ENCODE results near the gene CGNL1. TPM values are rescaled to one million over a fixed set of nuclear protein-coding genes. Genes with fewer than 3 reads are reported as not detected.

CGNL1 gene
- polyA plus RNA-seq, 3 donors from 2014 or later: not detected

- DNase-seq: no peak
- Mint-ChIP-seq H3K27me3 (ENCODE audit: low read depth in 3 of 3) (peaks cover 0 to 14% (median 9%) of the 10 kb centered on the region in 3 donors), H3K27ac (no peak overlapping the region), H3K4me1 (no peaks in the 10 kb centered on the region), H3K36me3 (no peaks in the 10 kb centered on the region), H3K9me3 (no peaks in the 10 kb centered on the region), H3K4me3 (no peak overlapping the region)
Observed at GRCh38 chr15:57476533-57476975, 100.2 kb downstream of the CGNL1 start.

GRCh38 chr15:57477736-57478522 lies 101.6 kb downstream of the CGNL1 start:
- H3K27ac Mint-ChIP-seq: no peak overlapping the region
- no peaks in the 10 kb centered on the region for H3K4me1 Mint-ChIP-seq
- peaks cover 0 to 16% (median 7%) of the 10 kb centered on the region in 3 donors for H3K27me3 Mint-ChIP-seq (ENCODE audit: low read depth in 3 of 3)
- H3K36me3 Mint-ChIP-seq: no peaks in the 10 kb centered on the region
- DNase-seq: no peak
- H3K4me3 Mint-ChIP-seq: no peak overlapping the region
- no peaks in the 10 kb centered on the region for H3K9me3 Mint-ChIP-seq

GRCh38 chr15:57479005-57479404 lies 102.7 kb downstream of the CGNL1 start:
- Mint-ChIP-seq H3K27me3 (ENCODE audit: low read depth in 3 of 3) (peaks cover 0 to 16% (median 7%) of the 10 kb centered on the region in 3 donors), H3K4me3 (no peak overlapping the region), H3K4me1 (no peaks in the 10 kb centered on the region), H3K9me3 (no peaks in the 10 kb centered on the region), H3K36me3 (no peaks in the 10 kb centered on the region), H3K27ac (no peak overlapping the region)
- no peak for DNase-seq

DNA sequence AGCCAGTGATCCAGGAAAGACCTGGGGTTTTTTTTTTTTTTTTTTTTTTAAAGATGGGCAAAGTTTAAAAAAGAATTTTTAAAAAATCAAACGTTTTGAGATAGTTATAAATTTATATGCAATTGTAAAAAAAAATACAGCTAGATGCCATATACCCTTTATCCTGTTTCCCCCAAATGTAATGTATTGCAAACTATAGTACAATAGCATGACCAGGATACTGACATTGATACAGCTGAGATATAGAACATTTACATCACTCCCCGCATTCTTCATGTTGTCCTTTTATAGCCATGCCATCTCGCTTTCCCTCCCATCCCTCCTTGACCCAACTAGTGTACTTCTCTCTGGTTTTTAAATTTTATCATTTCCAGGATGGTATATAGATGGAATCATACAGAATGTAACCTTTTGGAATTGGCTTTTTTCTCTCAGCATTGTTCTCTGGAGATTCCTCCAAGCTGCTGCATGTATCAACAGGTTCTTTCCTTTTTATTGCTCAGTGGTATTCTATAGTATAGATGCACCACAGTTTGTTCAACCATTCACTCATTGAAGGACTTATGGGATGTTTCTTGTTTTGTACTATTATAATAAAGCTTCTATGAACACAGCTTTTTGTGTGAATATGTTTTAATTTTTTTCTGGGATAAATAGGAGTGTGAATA lies 104.9 kb downstream of the CGNL1 start:
- Mint-ChIP-seq H3K36me3 (no peaks in the 10 kb centered on the region), H3K27me3 (ENCODE audit: low read depth in 3 of 3) (peaks cover 2 to 12% (median 4%) of the 10 kb centered on the region in 3 donors), H3K27ac (no peak overlapping the region)

DNA sequence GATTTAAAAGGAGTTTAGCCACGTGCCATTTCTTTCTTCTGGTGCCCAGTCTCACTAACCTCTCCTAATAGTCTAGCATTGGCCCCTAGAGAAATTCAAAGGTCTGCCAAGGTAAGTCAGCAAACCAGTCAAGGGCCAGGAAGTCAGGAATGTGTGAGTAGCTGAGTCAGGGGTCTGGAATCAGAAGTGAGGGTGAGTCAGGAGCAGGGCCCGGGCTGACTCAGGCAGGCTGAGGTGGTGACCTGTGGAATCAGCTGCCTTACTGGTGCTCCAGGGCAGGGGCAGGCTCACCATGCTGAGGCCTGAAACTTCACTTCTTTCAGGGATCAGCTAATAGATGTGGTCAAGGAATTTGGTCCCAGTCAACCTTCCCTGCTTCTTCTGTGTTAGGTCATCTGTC lies 109.6 kb downstream of the CGNL1 start:
- no peak overlapping the region for H3K4me3 Mint-ChIP-seq
- no peaks in the 10 kb centered on the region for H3K9me3 Mint-ChIP-seq
- peaks cover 4 to 8% (median 7%) of the 10 kb centered on the region in 3 donors for H3K27me3 Mint-ChIP-seq (ENCODE audit: low read depth in 3 of 3)
- H3K36me3 Mint-ChIP-seq: no peaks in the 10 kb centered on the region
- no peaks in the 10 kb centered on the region for H3K4me1 Mint-ChIP-seq
- H3K27ac Mint-ChIP-seq: no peak overlapping the region
- no peak for DNase-seq

More for the DNA sequence above, 104.9 kb downstream of the CGNL1 start:
- Mint-ChIP-seq H3K9me3 (no peaks in the 10 kb centered on the region), H3K4me1 (no peaks in the 10 kb centered on the region), H3K4me3 (no peak overlapping the region)
- no peak for DNase-seq

DNA sequence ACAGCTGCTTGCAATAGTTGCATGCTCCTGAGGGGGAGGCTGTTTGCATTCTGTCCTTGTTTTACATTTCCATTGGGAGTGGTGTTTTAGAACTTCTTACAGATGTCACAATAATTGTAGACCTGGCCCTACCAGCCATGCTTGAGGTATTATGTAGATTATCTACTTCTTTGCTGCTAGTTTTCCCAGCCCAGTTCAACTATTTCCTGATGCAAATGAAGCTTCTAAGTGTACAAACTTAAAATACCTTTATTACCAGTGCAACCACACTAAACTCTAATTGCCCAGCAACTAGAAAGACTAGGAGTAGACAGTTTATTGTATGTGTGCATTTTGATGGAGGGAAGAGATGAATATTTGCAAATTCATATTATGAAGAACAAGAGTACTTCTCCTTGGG lies 110.5 kb downstream of the CGNL1 start:
- no peak overlapping the region for H3K27ac Mint-ChIP-seq
- H3K27me3 Mint-ChIP-seq (ENCODE audit: low read depth in 3 of 3): peaks cover 4 to 10% (median 7%) of the 10 kb centered on the region in 3 donors
- no peaks in the 10 kb centered on the region for H3K36me3 Mint-ChIP-seq
- H3K9me3 Mint-ChIP-seq: no peaks in the 10 kb centered on the region
- H3K4me3 Mint-ChIP-seq: no peak overlapping the region
- H3K4me1 Mint-ChIP-seq: no peaks in the 10 kb centered on the region
- no peak for DNase-seq

DNA sequence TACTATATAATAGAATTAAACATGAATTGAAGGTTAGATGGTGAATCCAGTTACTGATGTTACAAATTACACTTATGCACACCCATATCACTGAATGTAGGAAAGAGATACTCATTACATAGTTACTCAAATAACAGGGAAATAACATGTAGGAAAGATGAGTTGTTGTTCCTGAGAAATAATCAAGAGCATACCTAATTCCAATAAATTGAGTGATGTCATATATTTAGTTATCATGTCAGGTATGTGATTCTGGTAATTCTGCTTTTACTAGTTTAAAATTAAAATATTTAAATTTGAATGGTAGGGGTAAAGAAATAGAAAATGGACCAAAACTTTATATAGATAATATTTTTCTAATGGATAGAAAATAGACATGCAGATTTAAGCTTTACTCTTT lies 112.8 kb downstream of the CGNL1 start:
- Mint-ChIP-seq H3K4me3 (no peak overlapping the region), H3K36me3 (no peaks in the 10 kb centered on the region), H3K9me3 (no peaks in the 10 kb centered on the region), H3K27ac (no peak overlapping the region), H3K4me1 (no peaks in the 10 kb centered on the region), H3K27me3 (ENCODE audit: low read depth in 3 of 3) (peaks cover 4 to 7% (median 7%) of the 10 kb centered on the region in 3 donors)
- no peak for DNase-seq

DNA sequence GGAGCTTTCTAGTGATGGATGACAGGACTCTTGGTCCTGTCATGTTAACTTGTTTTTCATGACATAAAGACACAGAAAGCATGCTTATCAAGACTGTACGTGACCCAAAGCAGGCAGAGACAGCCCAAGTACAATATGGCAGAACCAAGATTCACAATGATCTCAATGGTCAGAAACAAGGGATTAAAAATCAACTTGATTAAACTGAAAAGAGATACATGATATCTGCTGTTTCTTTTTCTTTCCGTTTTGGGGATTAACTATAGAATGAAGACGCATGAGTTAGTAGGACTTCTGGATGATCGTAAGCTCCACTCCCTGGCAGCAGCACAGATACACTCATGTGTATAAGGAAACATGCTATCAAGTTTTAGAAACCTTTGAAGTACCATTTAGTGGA lies 117.0 kb downstream of the CGNL1 start:
- no peaks in the 10 kb centered on the region for H3K9me3 Mint-ChIP-seq
- H3K36me3 Mint-ChIP-seq: no peaks in the 10 kb centered on the region
- H3K4me3 Mint-ChIP-seq: no peak overlapping the region
- H3K27ac Mint-ChIP-seq: no peak overlapping the region
- no peak for DNase-seq
- H3K27me3 Mint-ChIP-seq (ENCODE audit: low read depth in 3 of 3): peaks cover 2 to 5% (median 4%) of the 10 kb centered on the region in 3 donors
- no peaks in the 10 kb centered on the region for H3K4me1 Mint-ChIP-seq

GRCh38 chr15:57494581-57494980 lies 118.3 kb downstream of the CGNL1 start:
- Mint-ChIP-seq H3K4me1 (no peaks in the 10 kb centered on the region), H3K36me3 (no peaks in the 10 kb centered on the region), H3K9me3 (no peaks in the 10 kb centered on the region), H3K27me3 (ENCODE audit: low read depth in 3 of 3) (peaks cover under 1 to 5% (median 4%) of the 10 kb centered on the region in 3 donors), H3K27ac (no peak overlapping the region), H3K4me3 (no peak overlapping the region)
- no peak for DNase-seq

GRCh38 chr15:57495041-57495440 lies 118.7 kb downstream of the CGNL1 start:
- DNase-seq: no peak

DNA sequence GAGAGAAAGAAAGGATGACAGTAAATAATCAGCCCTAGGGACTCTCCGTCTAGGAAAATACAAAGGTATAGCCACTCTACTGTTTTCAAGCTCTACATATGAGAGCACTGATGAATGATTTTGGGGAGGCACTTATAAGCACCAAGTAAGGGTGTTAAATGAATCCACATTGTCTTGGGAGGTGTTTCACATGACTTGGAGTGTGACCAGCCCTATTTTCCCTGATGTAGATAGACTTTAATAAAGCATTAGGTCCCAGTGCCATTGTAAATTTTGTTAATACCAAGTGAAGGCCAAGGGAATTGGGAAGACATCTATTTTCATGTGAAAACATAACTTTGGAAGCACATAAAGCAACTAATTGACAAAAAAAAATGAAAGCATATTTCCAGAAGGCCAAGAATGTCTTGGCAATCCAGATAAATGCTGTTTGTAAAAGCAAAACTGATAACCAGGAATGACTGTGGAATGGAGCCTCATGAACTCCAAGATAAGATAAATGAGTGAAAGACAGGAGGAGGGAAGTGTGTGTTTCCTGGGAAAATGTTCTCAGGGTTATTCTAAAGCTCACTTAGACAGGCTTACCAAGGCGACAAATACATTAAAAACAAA lies 119.4 kb downstream of the CGNL1 start:
- H3K4me3 Mint-ChIP-seq: no peak overlapping the region
- no peaks in the 10 kb centered on the region for H3K4me1 Mint-ChIP-seq
- H3K9me3 Mint-ChIP-seq: no peaks in the 10 kb centered on the region
- H3K36me3 Mint-ChIP-seq: no peaks in the 10 kb centered on the region
- peaks cover 0 to 4% (median 2%) of the 10 kb centered on the region in 3 donors for H3K27me3 Mint-ChIP-seq (ENCODE audit: low read depth in 3 of 3)
- H3K27ac Mint-ChIP-seq: no peak overlapping the region
- no peak for DNase-seq

More at GRCh38 chr15:57495041-57495440, 118.7 kb downstream of the CGNL1 start:
- Mint-ChIP-seq H3K36me3 (no peaks in the 10 kb centered on the region), H3K9me3 (no peaks in the 10 kb centered on the region), H3K4me1 (no peaks in the 10 kb centered on the region), H3K4me3 (no peak overlapping the region), H3K27ac (no peak overlapping the region), H3K27me3 (ENCODE audit: low read depth in 3 of 3) (peaks cover 0 to 4% (median 4%) of the 10 kb centered on the region in 3 donors)

DNA sequence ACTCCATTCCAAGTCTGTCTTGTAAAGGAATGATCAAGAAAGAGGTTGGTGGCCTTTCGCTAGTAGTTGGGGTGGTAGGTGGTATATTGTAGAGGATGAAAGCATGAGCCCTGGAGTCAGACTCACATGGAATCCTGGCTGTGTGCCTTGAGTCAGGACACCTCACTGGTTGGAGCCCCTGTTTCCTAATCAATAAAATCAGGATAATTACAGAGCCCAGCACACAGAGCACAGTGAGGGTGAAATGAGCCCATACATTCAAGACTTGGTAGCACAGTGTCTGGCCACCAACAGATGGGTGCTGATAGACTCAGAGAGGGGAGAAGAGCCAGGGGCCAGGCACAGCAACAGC lies 120.3 kb downstream of the CGNL1 start:
- no peak for DNase-seq
- Mint-ChIP-seq H3K4me3 (no peak overlapping the region), H3K36me3 (no peaks in the 10 kb centered on the region), H3K27me3 (ENCODE audit: low read depth in 3 of 3) (peaks cover 0 to 3% (median 0%) of the 10 kb centered on the region in 3 donors), H3K9me3 (no peaks in the 10 kb centered on the region), H3K27ac (no peak overlapping the region), H3K4me1 (no peaks in the 10 kb centered on the region)

DNA sequence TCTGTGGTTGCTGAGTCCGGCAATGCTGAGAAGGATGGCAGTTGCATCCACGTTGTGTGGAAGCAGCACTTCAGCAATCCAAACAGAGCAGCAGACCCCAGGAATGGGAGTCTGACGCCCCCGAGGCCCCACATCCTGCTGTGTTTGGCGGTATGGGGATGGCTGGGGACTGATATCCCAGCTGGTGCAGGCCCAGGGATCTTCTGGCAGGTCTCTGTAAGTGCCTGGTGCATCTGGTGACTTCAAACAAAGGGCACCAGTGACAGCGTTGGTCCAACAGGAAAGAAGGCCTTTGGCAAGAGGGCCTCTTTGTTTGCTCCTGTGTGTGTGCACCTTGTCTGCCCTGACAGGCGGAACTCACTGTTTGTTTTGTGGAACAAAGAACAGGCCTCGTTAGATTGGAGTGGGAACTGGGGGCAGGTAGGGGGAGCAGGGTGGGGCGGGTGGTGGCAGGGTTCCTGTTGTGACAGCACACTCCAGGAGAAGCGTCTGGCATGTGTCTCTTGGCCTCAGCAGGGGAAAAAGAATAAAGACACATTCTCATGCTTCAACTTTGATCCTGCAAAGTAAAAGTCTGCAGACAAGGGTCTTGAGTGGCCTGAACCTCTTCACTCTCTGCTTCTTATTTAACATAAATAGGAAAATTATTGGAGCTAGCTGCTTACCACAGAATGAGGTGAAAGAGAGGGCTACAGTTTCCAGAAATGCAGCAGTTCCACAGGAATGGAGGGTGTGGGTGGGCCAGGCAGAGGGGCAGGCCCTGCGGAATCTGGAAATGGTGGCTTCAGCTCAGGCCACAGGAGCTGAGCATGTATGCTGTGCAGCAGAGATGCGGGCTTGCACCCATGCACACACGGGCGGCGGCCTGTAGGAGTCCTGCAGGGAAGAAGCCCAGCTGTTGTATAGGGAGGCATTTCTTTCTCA lies 120.9 kb downstream of the CGNL1 start:
- Mint-ChIP-seq H3K27me3 (ENCODE audit: low read depth in 3 of 3) (peaks cover 0 to 3% (median 0%) of the 10 kb centered on the region in 3 donors), H3K36me3 (no peaks in the 10 kb centered on the region), H3K4me1 (no peaks in the 10 kb centered on the region), H3K9me3 (no peaks in the 10 kb centered on the region), H3K27ac (no peak overlapping the region), H3K4me3 (no peak overlapping the region)
- DNase-seq: no peak

Data from immature natural killer cell (primary cell).